ENCODE measurements around the gene ATP8A2. TPM values are rescaled to one million over a fixed set of nuclear protein-coding genes. Genes with fewer than 3 reads are reported as not detected.

Gene ATP8A2
- total RNA-seq, 1 donor from 2014 or later, result 1.9 TPM

DNA sequence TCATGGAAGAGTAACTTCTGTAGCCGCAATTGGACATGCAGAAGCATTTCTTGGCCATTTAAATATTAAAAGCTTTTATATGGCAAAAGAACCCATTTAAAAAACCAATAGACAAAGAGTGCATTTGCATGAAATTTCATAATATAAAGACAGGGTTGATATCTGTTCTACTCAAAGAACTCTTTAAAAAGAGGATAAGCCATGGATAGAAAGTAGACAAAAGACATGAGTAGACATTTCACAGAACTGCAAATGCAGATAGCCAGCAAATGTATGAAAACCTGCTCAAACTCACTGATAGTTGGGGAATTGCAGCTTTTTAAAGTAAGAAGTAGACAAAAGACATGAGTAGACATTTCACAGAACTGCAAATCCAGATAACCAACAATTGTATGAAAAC lies 462.0 kb downstream of the ATP8A2 start:
- H3K4me1 ChIP-seq, result no peaks in the 10 kb centered on the region
- TF ChIP-seq, protein P1, sequence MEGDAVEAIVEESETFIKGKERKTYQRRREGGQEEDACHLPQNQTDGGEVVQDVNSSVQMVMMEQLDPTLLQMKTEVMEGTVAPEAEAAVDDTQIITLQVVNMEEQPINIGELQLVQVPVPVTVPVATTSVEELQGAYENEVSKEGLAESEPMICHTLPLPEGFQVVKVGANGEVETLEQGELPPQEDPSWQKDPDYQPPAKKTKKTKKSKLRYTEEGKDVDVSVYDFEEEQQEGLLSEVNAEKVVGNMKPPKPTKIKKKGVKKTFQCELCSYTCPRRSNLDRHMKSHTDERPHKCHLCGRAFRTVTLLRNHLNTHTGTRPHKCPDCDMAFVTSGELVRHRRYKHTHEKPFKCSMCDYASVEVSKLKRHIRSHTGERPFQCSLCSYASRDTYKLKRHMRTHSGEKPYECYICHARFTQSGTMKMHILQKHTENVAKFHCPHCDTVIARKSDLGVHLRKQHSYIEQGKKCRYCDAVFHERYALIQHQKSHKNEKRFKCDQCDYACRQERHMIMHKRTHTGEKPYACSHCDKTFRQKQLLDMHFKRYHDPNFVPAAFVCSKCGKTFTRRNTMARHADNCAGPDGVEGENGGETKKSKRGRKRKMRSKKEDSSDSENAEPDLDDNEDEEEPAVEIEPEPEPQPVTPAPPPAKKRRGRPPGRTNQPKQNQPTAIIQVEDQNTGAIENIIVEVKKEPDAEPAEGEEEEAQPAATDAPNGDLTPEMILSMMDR (IDR thresholded peaks at IDR 0.05), result no peak
- DNase-seq, result no peak
- no peaks in the 10 kb centered on the region for H3K27me3 ChIP-seq
- no peak overlapping the region for H3K27ac ChIP-seq
- H3K9me3 ChIP-seq, result no peaks in the 10 kb centered on the region
- ATAC-seq, result no peak
- intact Hi-C loops (cut with DNase I), result no loop called here
- no peaks in the 10 kb centered on the region for H3K36me3 ChIP-seq
- H3K4me3 ChIP-seq, result no peak overlapping the region

DNA sequence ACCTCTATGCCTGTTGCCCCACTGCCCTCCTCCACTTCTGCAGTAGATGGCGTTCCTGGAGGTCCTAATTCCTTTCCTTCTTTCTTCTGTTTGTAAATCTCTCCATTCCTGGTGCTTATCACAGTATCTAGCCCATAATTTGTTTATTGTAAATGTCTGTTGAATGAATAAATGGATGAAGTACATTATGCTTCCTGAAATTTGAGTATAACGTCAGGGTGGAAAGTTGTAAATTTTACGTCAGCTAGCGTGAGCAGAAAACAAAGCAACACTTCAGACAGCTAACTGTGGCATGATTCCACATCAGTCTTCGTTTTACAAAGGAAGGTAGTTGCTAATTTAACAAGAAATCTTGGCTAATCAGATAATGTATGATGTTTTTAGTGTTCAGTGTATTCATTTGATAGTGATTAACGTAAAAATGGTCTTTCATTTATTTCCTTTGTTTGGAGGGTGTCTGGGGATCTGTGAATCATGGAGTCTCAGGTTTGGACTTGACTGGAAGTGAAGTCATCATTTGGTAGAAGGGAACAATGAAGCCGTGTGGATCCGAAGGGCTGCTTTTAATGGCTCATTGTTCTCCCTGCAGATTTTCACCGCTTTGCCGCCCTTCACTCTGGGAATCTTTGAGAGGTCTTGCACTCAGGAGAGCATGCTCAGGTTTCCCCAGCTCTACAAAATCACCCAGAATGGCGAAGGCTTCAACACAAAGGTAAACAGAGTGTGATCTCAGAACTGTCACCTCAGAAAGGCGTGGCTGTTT lies 465.0 kb downstream of the ATP8A2 start:
- H3K36me3 ChIP-seq, result no peaks in the 10 kb centered on the region
- no peak overlapping the region for H3K27ac ChIP-seq
- intact Hi-C loops (cut with DNase I), result no loop called here
- DNase-seq, result no peak
- no peaks in the 10 kb centered on the region for H3K9me3 ChIP-seq
- no peaks in the 10 kb centered on the region for H3K4me1 ChIP-seq
- no peak for ATAC-seq
- no peaks in the 10 kb centered on the region for H3K27me3 ChIP-seq
- no peak overlapping the region for H3K4me3 ChIP-seq
- TF ChIP-seq, protein P1 (IDR thresholded peaks at IDR 0.05), result no peak

GRCh38 chr13:25839371-25839770 lies 467.6 kb downstream of the ATP8A2 start:
- H3K27ac ChIP-seq, result no peak overlapping the region
- no peaks in the 10 kb centered on the region for H3K4me1 ChIP-seq
- H3K27me3 ChIP-seq, result no peaks in the 10 kb centered on the region
- no peak for ATAC-seq
- no peak overlapping the region for H3K4me3 ChIP-seq
- H3K36me3 ChIP-seq, result no peaks in the 10 kb centered on the region
- no peak for DNase-seq
- intact Hi-C loops (cut with DNase I), result no loop called here
- TF ChIP-seq, protein P1 (IDR thresholded peaks at IDR 0.05), result no peak
- no peaks in the 10 kb centered on the region for H3K9me3 ChIP-seq

DNA sequence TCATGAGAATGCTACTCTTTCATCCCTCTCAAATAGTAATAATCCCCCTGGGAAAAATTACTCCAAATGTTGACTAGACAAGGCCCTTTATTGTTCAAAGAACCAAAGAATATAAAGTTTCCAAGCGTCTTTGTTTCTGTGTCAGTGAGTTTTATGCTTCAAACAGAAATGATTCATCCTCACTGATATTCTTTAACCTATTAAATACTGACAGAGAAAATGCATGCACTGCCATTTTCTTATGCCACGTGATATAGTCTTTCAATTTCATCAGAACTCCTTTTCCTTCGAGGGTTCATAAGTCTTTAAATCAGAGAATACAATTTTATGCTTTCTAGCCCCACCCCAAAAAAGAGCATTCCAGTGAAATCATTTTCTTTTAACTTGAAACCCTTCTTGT lies 468.5 kb downstream of the ATP8A2 start:
- no peak overlapping the region for H3K27ac ChIP-seq
- DNase-seq (no peak), ATAC-seq (no peak)
- H3K36me3 ChIP-seq, result no peaks in the 10 kb centered on the region
- intact Hi-C loops (cut with DNase I), result no loop called here
- no peaks in the 10 kb centered on the region for H3K9me3 ChIP-seq
- H3K4me3 ChIP-seq, result no peak overlapping the region
- H3K27me3 ChIP-seq, result no peaks in the 10 kb centered on the region
- TF ChIP-seq, protein P1 (IDR thresholded peaks at IDR 0.05), result no peak
- H3K4me1 ChIP-seq, result no peaks in the 10 kb centered on the region

DNA sequence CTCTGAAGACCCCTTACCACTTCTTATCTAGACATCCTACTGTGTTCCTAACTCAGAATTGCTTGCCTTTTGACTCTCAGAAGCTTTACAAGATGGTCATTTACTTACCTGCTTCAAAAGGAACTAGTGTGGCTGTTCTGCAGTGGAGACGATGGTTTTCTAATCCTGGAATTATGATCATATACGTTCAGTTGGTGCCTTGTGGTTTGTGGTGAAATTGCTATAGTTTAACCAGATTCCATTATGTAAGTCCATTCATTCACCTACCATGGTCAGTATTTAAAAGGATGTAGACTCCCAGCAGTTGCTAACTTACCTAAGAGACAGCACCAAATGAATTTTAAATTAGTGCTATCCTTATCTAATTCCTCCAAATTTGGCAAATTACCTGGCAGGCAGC lies 469.2 kb downstream of the ATP8A2 start:
- no peaks in the 10 kb centered on the region for H3K27me3 ChIP-seq
- DNase-seq (no peak), ATAC-seq (no peak)
- H3K4me3 ChIP-seq, result no peak overlapping the region
- H3K36me3 ChIP-seq, result no peaks in the 10 kb centered on the region
- intact Hi-C loops (cut with DNase I), result no loop called here
- H3K27ac ChIP-seq, result no peak overlapping the region
- TF ChIP-seq, protein P1 (IDR thresholded peaks at IDR 0.05), result no peak
- no peaks in the 10 kb centered on the region for H3K9me3 ChIP-seq
- H3K4me1 ChIP-seq, result no peaks in the 10 kb centered on the region

Data from upper lobe of right lung (tissue), 1 donor.